Panc1 (cell line): ENCODE data around the gene ARHGEF28.

Experiments used
- CTCF ChIP-seq: fragments of 450-650 bp; IDR thresholded peaks from 2 replicates; pipeline ENCODE4 v1.5.1; 2017; ENCODE audit warnings: mild to moderate bottlenecking
- POLR2AphosphoS5 ChIP-seq: IDR thresholded peaks from 2 replicates; pipeline ENCODE4 v1.6.1; 2012; ENCODE audit warnings: mild to moderate bottlenecking, low read depth, low read length, moderate library complexity
- REST ChIP-seq, 2 experiments: IDR thresholded peaks; 2 replicates each; pipeline ENCODE4 v1.6.1; 2011 to 2012; ENCODE audit warnings: low read depth in 2 of 2, control low read depth in 1 of 2, low read length in 1 of 2, mild to moderate bottlenecking in 1 of 2, moderate library complexity in 1 of 2; ENCODE audit not compliant: insufficient read depth in 1 of 2
- TCF7L2 ChIP-seq: IDR thresholded peaks from 2 replicates; pipeline ENCODE4 v1.6.1; 2011; ENCODE audit warnings: mild to moderate bottlenecking, low read depth, low read length, inconsistent platforms

GRCh38 chr5:73906277-73906676 is 280.3 kb downstream of the ARHGEF28 start:
- TF ChIP-seq CTCF (no peak), TCF7L2 (no peak), POLR2AphosphoS5 (no peak), REST (IDR thresholded peaks at IDR 0.05; ENCODE audit: insufficient read depth in 1 of 2, low read depth in 2 of 2, low read length in 1 of 2) (no peak)
